DMS79 treated with DMSO at 0.1 percent for 48 hours (cell line): ENCODE results near the gene MPZL1.
A peak's percentile ranks its signal among the peaks of the same experiment; 100 is the strongest.

Experiments
- DNase-seq: peaks from one replicate; lab custom pipeline; 2025; lab: John Stamatoyannopoulos, UW

Gene MPZL1

GRCh38 chr1:167695756-167696561 is 25.8 kb upstream of the MPZL1 start:
- no peak for DNase-seq

GRCh38 chr1:167697667-167698141 is 24.1 kb upstream of the MPZL1 start:
- DNase-seq = no peak

GRCh38 chr1:167698313-167698712 is 23.5 kb upstream of the MPZL1 start:
- no peak for DNase-seq

- no peak for DNase-seq
Measured at GRCh38 chr1:167701510-167701909, 20.3 kb upstream of the MPZL1 start.

- no peak for DNase-seq
Measured at GRCh38 chr1:167703557-167703956, 18.2 kb upstream of the MPZL1 start.

- no peak for DNase-seq
Measured at GRCh38 chr1:167704715-167705114, 17.1 kb upstream of the MPZL1 start.

- no peak for DNase-seq
Measured at GRCh38 chr1:167705250-167705649, 16.5 kb upstream of the MPZL1 start.

GRCh38 chr1:167706363-167706762 is 15.4 kb upstream of the MPZL1 start:
- DNase-seq = no peak

GRCh38 chr1:167706931-167707877 is 14.6 kb upstream of the MPZL1 start:
- no peak for DNase-seq

GRCh38 chr1:167707942-167708341 is 13.8 kb upstream of the MPZL1 start:
- no peak for DNase-seq

GRCh38 chr1:167708940-167709389 is 12.8 kb upstream of the MPZL1 start:
- DNase-seq = no peak

GRCh38 chr1:167710836-167711235 is 10.9 kb upstream of the MPZL1 start:
- DNase-seq = no peak

GRCh38 chr1:167711797-167712196 is 10.0 kb upstream of the MPZL1 start:
- no peak for DNase-seq

- no peak for DNase-seq
Measured at GRCh38 chr1:167713330-167714081, 8.3 kb upstream of the MPZL1 start.

- peak; percentile 73 for DNase-seq
Measured at GRCh38 chr1:167714098-167714438, 7.7 kb upstream of the MPZL1 start.

- peak; percentile 74 for DNase-seq
Measured at GRCh38 chr1:167714439-167715156, 7.2 kb upstream of the MPZL1 start.

- DNase-seq = peak; percentile 83
Measured at GRCh38 chr1:167715157-167715999, 6.4 kb upstream of the MPZL1 start.

- peak; percentile 68 for DNase-seq
Measured at GRCh38 chr1:167716000-167716271, 5.8 kb upstream of the MPZL1 start.

- no peak for DNase-seq
Measured at GRCh38 chr1:167717351-167717750, 4.4 kb upstream of the MPZL1 start.

- DNase-seq = no peak
Measured at GRCh38 chr1:167718914-167719691, 2.7 kb upstream of the MPZL1 start.
